IPS DF 6.9 (cell line): ENCODE results near the gene LYZL1.
"Not testable (repeated sequence)": the region's sequence is repeated elsewhere in the genome, so short reads cannot be mapped to it uniquely, and the experiment has no call there.

Experiments used
- DNase-seq: peaks from one replicate; pipeline ENCODE4 v3.0.0-alpha.2; 2013; ENCODE audit warnings: low read depth, low spot score
- H3K27ac ChIP-seq: one replicate; pipeline ENCODE4 v1.5.1; 2013; ENCODE audit warnings: low read length, control low read depth
- H3K27me3 ChIP-seq: 2 replicates; pipeline ENCODE4 v1.6.1; 2013; ENCODE audit warnings: mild to moderate bottlenecking, low read length; ENCODE audit not compliant: control insufficient read depth, insufficient read depth
- H3K36me3 ChIP-seq: 2 replicates; pipeline ENCODE4 v1.6.1; 2013; ENCODE audit warnings: low read length; ENCODE audit not compliant: control insufficient read depth, insufficient read depth
- H3K4me1 ChIP-seq: 2 replicates; pipeline ENCODE4 v1.6.1; 2013; ENCODE audit warnings: low read length; ENCODE audit not compliant: control insufficient read depth, insufficient read depth
- H3K4me3 ChIP-seq: 2 replicates; pipeline ENCODE4 v1.5.1; 2013; ENCODE audit warnings: mild to moderate bottlenecking, low read length
- H3K9me3 ChIP-seq: 2 replicates; pipeline ENCODE4 v1.6.1; 2013; ENCODE audit warnings: low read length, inconsistent platforms; ENCODE audit not compliant: control insufficient read depth, insufficient read depth
- WGBS: extraction: QIAGEN DNeasy Blood & Tissue Kit; methylation state at CpG from one replicate; pipeline ENCODE4 v1.1.7; 2013; ENCODE audit warnings: mixed read lengths, missing lambda C conversion rate; ENCODE audit not compliant: insufficient read length, insufficient coverage; 5-methylcytosine and 5-hydroxymethylcytosine counted together

The LYZL1 gene

GRCh38 chr10:29345910-29346209 is 57.0 kb downstream of the LYZL1 start:
- no peak overlapping the region for H3K4me3 ChIP-seq
- no peaks in the 10 kb centered on the region for H3K9me3 ChIP-seq
- H3K27ac ChIP-seq: no peak overlapping the region
- H3K36me3 ChIP-seq: no peaks in the 10 kb centered on the region
- no peak for DNase-seq
- no peaks in the 10 kb centered on the region for H3K27me3 ChIP-seq
- WGBS: no CpG with 5 or more reads among the region's 3 CpGs
- H3K4me1 ChIP-seq: no peaks in the 10 kb centered on the region

- no peak for DNase-seq
- Histone ChIP-seq H3K36me3 (no peaks in the 10 kb centered on the region), H3K27me3 (no peaks in the 10 kb centered on the region), H3K4me1 (no peaks in the 10 kb centered on the region), H3K4me3 (no peak overlapping the region), H3K27ac (no peak overlapping the region), H3K9me3 (no peaks in the 10 kb centered on the region)
- WGBS: no CpG with 5 or more reads among the region's 9 CpGs
Observed at GRCh38 chr10:29346296-29347001, 57.6 kb downstream of the LYZL1 start.

DNA sequence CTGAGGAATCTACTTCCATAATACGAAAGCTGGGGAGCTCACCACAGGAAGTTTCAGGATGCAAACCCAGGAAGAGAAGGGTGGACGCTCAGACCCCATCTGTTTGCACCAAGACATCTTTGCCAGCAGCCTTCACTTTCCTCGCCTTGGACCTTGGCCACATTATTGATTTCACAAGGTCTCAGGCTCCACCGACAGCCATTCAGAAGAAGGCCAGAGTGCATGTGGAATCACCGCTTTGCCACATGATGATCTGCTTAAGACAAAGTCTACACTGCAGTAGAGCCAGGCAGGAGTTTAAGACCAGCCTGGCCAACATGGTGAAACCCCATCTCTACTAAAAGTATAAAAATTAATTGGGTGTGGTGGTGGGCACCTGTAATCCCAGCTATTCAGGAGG is 60.0 kb downstream of the LYZL1 start:
- no peaks in the 10 kb centered on the region for H3K9me3 ChIP-seq
- no CpG with 5 or more reads among the region's 5 CpGs for WGBS
- DNase-seq: no peak
- no peak overlapping the region for H3K27ac ChIP-seq
- H3K4me1 ChIP-seq: no peaks in the 10 kb centered on the region
- H3K4me3 ChIP-seq: no peak overlapping the region
- no peaks in the 10 kb centered on the region for H3K36me3 ChIP-seq
- H3K27me3 ChIP-seq: no peaks in the 10 kb centered on the region

- no peaks in the 10 kb centered on the region for H3K4me1 ChIP-seq
- H3K27ac ChIP-seq: no peak overlapping the region
- H3K9me3 ChIP-seq: no peaks in the 10 kb centered on the region
- H3K27me3 ChIP-seq: no peaks in the 10 kb centered on the region
- no CpG with 5 or more reads among the region's 3 CpGs for WGBS
- H3K4me3 ChIP-seq: no peak overlapping the region
- no peaks in the 10 kb centered on the region for H3K36me3 ChIP-seq
- no peak for DNase-seq
Observed at GRCh38 chr10:29353305-29353704, 64.4 kb downstream of the LYZL1 start.

DNA sequence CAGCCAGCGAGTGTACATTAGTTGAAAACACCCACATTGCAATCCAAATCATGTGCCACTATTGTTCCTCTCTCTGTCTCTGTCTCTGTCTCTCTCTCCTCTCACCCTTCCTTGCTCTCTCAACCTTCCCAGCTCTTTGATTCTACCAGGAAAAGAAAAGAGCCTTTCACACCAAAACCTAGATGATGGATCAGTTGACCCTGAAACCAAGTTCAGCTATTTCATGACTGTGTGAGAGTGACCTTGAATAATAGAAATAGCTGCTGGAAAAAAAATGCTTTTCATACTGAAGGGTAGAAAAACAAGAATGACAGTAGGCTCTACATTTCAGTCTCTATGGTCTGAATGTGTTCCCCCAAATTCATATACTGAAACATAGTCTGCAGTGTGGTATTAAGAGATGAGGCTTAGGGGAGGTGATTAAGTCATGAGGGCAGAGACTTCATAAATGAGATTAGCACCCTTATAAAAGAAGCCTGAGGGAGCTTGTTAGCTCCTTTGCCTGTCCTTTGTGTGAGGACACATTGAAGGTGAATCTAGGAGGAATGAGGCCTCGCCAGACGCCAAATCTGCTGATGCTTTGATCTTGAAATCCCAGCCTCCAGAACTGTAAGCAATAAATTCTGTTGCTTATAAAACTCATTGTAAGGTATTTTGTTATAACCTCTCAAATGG is 65.2 kb downstream of the LYZL1 start:
- Histone ChIP-seq H3K36me3 (no peaks in the 10 kb centered on the region), H3K27me3 (no peaks in the 10 kb centered on the region), H3K27ac (no peak overlapping the region), H3K9me3 (no peaks in the 10 kb centered on the region), H3K4me1 (no peaks in the 10 kb centered on the region; the same call in 1 of the 2 replicates), H3K4me3 (no peak overlapping the region)
- no peak for DNase-seq
- WGBS: no CpG with 5 or more reads among the region's 3 CpGs

DNA sequence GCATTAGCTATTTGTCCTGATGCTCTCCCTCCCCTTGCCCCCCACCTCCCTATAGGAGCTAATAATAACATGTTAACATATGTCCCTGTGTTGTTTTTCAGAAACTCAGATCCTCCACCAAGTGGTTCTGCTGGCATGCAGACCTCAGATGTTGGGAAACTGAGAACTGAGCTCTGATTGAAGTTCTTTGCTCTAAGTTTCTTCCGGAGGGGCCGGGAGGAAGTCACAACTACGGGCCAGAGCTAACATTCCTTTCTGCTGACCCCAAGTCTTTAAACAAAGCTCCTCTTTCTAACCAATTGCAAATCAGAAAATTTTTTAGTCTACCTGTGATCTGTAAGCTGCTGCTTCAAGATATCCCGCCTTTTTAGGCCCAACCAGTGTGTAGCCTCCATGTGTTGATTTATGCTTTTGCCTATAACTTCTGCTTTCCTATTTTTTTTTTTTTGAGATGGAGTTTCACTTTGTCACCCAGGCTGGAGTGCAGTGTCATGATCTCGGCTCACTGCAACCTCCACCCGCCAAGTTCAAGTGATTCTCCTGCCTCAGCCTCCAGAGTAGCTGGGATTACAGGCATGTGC is 66.6 kb downstream of the LYZL1 start:
- no peak for DNase-seq
- H3K27ac ChIP-seq: no peak overlapping the region
- WGBS: no CpG with 5 or more reads among the region's 6 CpGs

GRCh38 chr10:29356931-29357330 is 68.1 kb downstream of the LYZL1 start:
- DNase-seq: no peak
- H3K36me3 ChIP-seq: no peaks in the 10 kb centered on the region
- H3K27me3 ChIP-seq: no peaks in the 10 kb centered on the region
- H3K27ac ChIP-seq: no peak overlapping the region
- no peaks in the 10 kb centered on the region for H3K9me3 ChIP-seq
- no peaks in the 10 kb centered on the region; the same call in 1 of the 2 replicates for H3K4me1 ChIP-seq
- no CpG with 5 or more reads among the region's 2 CpGs for WGBS
- no peak overlapping the region for H3K4me3 ChIP-seq

More for the DNA sequence above, 66.6 kb downstream of the LYZL1 start:
- Histone ChIP-seq H3K36me3 (no peaks in the 10 kb centered on the region), H3K27me3 (no peaks in the 10 kb centered on the region), H3K4me3 (no peak overlapping the region), H3K9me3 (no peaks in the 10 kb centered on the region), H3K4me1 (no peaks in the 10 kb centered on the region; the same call in 1 of the 2 replicates)

GRCh38 chr10:29358010-29358616 is 69.2 kb downstream of the LYZL1 start:
- no peaks in the 10 kb centered on the region for H3K9me3 ChIP-seq
- H3K4me3 ChIP-seq: no peak overlapping the region
- H3K4me1 ChIP-seq: no peaks in the 10 kb centered on the region; the same call in 1 of the 2 replicates
- H3K27ac ChIP-seq: no peak overlapping the region
- no peak for DNase-seq
- no peaks in the 10 kb centered on the region for H3K27me3 ChIP-seq
- no CpG with 5 or more reads among the region's 12 CpGs for WGBS
- no peaks in the 10 kb centered on the region for H3K36me3 ChIP-seq

DNA sequence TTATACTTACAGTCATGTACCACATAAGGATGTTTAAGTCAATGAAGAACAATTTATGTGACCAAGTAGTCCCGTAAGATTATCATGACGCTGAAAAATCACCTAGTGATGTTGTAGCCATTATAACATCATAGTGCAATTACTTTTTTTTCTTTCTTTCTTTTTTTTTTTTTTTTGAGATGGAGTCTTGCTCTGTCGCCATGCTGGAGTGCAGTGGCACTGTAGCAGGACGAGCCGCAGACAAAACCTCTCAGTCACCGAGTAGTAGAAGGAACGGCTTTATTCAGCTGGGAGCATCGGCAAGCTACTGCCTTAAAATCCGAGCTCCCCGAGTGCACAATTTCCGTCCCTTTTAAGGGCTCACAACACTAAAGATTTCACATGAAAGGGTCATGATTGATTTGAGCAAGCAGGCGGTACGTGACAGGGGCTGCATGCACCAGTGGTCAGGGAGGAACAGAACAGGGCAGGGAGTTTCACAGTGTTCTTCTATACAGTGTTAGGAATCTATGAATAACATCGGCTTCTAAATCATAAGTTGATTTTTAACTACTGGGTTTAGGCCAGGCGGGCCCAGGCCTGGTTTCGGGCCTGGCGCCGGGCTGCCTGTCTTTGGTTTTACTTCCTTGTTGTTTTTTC is 71.5 kb downstream of the LYZL1 start:
- H3K4me1 ChIP-seq, H3K4me3 ChIP-seq, H3K27me3 ChIP-seq, H3K27ac ChIP-seq, H3K9me3 ChIP-seq, H3K36me3 ChIP-seq, DNase-seq: not testable (repeated sequence)
- no CpG with 5 or more reads among the region's 18 CpGs for WGBS
